SU-DHL-6 (cell line): ENCODE data around the gene RASA2.

Experiments
- CTCF ChIP-seq: fragments of 200-600 bp; sonication (generic); IDR thresholded peaks from one replicate; pipeline ENCODE4 v1.5.1; 2017; ENCODE audit warnings: antibody characterized with exemption, mild to moderate bottlenecking, low read length, moderate library complexity; ENCODE audit not compliant: insufficient read depth, poor library complexity, severe bottlenecking
- EZH2phosphoT487 ChIP-seq: fragments of 200-600 bp; sonication (generic), shearing (Covaris generic); conservative IDR thresholded peaks from 2 replicates; pipeline ENCODE4 v1.6.1; 2018; ENCODE audit warnings: mild to moderate bottlenecking, antibody characterized with exemption, low read length, moderate library complexity, mixed read lengths

GRCh38 chr3:141552440-141552991 is 65.7 kb downstream of the RASA2 start:
- TF ChIP-seq CTCF (no peak), EZH2phosphoT487 (no peak)
